Prostate gland (tissue), 2 donors: Measurements from ENCODE around the gene MUC20. TPM values are rescaled to one million over a fixed set of nuclear protein-coding genes. Genes with fewer than 3 reads are reported as not detected.
"Not testable (repeated sequence)": the region's sequence is repeated elsewhere in the genome, so short reads cannot be mapped to it uniquely, and the experiment has no call there.

Source experiments
- DNase-seq: peaks from one replicate; pipeline ENCODE4 v3.0.0-alpha.2; 2019; ENCODE audit warnings: low spot score
- H3K27ac ChIP-seq, 2 donors: fragments of 200-600 bp; sonication (generic); 2 replicates each; pipeline ENCODE4 v1.5.1; 2017 to 2019
- H3K27me3 ChIP-seq: fragments of 200-600 bp; sonication (generic); replicated peaks from 2 replicates; pipeline ENCODE4 v1.5.1; 2019; ENCODE audit not compliant: insufficient read depth
- H3K36me3 ChIP-seq, 2 donors: fragments of 200-600 bp; sonication (generic); 1 replicate in 1 of 2; 2 replicates in 1 of 2; pipeline versions ENCODE4 v1.5.1 to v1.8.1; 2017 to 2019
- H3K4me1 ChIP-seq: fragments of 200-600 bp; sonication (generic); replicated peaks from 2 replicates; pipeline ENCODE4 v1.5.1; 2019
- H3K4me3 ChIP-seq, 2 donors: fragments of 200-600 bp; sonication (generic); 2 replicates each; pipeline ENCODE4 v1.5.1; 2017 to 2019
- H3K9me3 ChIP-seq: fragments of 200-600 bp; sonication (generic); 2 replicates; pipeline ENCODE4 v1.5.1; 2017
- POLR2A ChIP-seq: fragments of 450-650 bp; IDR thresholded peaks from one replicate; pipeline ENCODE4 v1.6.1; 2016; ENCODE audit warnings: antibody characterized with exemption, mild to moderate bottlenecking
- POLR2AphosphoS5 ChIP-seq: sonication (generic); formaldehyde crosslinking; IDR thresholded peaks from one replicate; pipeline ENCODE4 v1.6.1; 2017; ENCODE audit warnings: antibody characterized with exemption
- WGBS: methylation state at CpG from one replicate; pipeline ENCODE4 v1.1.5; 2018; 5-methylcytosine and 5-hydroxymethylcytosine counted together
- intact Hi-C: fragments of 100-400 bp; cut with DNase I; formaldehyde crosslinking; loops from one replicate; pipeline ENCODE4 v1.14.2; 2022
- total RNA-seq, 2 donors: library from RNA; depleted of rRNA; stranded (reverse); fragments of >200 nt; gene quantifications; one replicate each; pipeline ENCODE4 v1.1.0, GENCODE V29; 2016
- TF ChIP-seq, protein P1 (sequence below), 4 experiments: fragments of 200-600 bp in 2 of 4; fragments of 450-650 bp in 2 of 4; sonication (generic) in 2 of 4; IDR thresholded peaks; 1 replicate in 3 of 4; 2 replicates in 1 of 4; pipeline ENCODE4 v1.5.1; 2016 to 2019; ENCODE audit warnings: antibody characterized with exemption in 4 of 4, mild to moderate bottlenecking in 2 of 4, moderate library complexity in 2 of 4

The MUC20 gene
- total RNA-seq, 2 donors from 2014 or later: 17.9 to 49.0 TPM

DNA sequence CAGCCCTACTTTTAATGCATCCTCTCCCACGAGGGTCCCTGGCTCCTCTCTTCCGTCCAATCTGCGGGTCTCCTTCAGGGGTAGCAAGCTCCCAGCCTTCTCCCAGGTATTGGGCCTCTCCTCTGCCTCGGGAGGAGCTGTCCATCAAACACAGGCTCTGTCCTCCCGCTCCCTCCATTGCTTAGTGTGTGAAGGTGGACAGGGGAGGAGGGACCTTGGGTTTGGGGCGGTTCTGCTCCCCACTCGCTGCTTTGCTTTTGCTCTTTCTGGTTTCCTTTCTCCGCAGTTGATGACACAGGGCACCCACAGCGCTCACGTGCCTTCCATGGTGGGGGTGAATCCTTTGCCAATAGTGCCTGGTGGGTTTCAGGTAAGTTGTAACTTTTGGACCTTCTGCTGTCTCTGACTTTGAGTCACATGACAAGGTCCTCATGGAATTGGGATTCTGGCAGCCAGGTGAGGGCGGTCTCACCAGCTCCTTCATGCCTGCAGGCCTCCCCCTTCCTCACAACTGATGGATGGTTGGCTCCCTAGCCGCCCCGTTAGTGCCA, 18.9 kb downstream of the MUC20 start:
- no peak overlapping the region for H3K4me3 ChIP-seq
- no peaks in the 10 kb centered on the region for H3K9me3 ChIP-seq
- H3K4me1 ChIP-seq: no peaks in the 10 kb centered on the region
- TF ChIP-seq POLR2AphosphoS5 (no peak), POLR2A (no peak)
- TF ChIP-seq, protein P1, sequence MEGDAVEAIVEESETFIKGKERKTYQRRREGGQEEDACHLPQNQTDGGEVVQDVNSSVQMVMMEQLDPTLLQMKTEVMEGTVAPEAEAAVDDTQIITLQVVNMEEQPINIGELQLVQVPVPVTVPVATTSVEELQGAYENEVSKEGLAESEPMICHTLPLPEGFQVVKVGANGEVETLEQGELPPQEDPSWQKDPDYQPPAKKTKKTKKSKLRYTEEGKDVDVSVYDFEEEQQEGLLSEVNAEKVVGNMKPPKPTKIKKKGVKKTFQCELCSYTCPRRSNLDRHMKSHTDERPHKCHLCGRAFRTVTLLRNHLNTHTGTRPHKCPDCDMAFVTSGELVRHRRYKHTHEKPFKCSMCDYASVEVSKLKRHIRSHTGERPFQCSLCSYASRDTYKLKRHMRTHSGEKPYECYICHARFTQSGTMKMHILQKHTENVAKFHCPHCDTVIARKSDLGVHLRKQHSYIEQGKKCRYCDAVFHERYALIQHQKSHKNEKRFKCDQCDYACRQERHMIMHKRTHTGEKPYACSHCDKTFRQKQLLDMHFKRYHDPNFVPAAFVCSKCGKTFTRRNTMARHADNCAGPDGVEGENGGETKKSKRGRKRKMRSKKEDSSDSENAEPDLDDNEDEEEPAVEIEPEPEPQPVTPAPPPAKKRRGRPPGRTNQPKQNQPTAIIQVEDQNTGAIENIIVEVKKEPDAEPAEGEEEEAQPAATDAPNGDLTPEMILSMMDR (IDR thresholded peaks at IDR 0.05): no peak
- intact Hi-C loops: no loop called here
- no peaks in the 10 kb centered on the region for H3K27me3 ChIP-seq
- H3K36me3 ChIP-seq: no peaks in the 10 kb centered on the region
- no peak overlapping the region for H3K27ac ChIP-seq
- DNase-seq: no peak
- 92% methylated on average over 12 of the region's 13 CpGs for WGBS

DNA sequence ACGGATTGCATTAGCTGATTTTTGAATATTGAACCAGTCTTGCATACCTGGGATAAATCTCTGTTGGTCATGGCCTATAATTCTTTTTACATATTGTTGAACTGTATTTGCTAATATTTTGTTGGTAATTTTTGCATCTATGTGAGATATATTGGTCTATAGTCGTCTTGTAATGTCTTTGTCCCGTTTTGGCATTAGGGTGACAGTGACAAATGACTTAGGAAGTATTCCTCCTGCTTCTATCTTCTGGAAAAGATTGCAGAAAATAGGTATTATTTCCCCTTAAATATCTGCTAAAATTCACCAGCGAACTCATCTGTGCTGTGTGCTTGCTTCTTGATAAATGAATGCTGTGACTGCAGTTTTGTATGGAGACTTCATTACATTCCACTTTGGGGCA, 23.7 kb downstream of the MUC20 start:
- no peak overlapping the region for H3K27ac ChIP-seq
- no peak for DNase-seq
- WGBS: 79% methylated on average over 4 of the region's 4 CpGs
- H3K36me3 ChIP-seq: no peaks in the 10 kb centered on the region
- H3K9me3 ChIP-seq: no peaks in the 10 kb centered on the region
- H3K27me3 ChIP-seq: no peaks in the 10 kb centered on the region
- no peaks in the 10 kb centered on the region for H3K4me1 ChIP-seq
- no peak overlapping the region for H3K4me3 ChIP-seq
- TF ChIP-seq POLR2A: no peak
- no peak for TF ChIP-seq POLR2AphosphoS5
- intact Hi-C loops: no loop called here

DNA sequence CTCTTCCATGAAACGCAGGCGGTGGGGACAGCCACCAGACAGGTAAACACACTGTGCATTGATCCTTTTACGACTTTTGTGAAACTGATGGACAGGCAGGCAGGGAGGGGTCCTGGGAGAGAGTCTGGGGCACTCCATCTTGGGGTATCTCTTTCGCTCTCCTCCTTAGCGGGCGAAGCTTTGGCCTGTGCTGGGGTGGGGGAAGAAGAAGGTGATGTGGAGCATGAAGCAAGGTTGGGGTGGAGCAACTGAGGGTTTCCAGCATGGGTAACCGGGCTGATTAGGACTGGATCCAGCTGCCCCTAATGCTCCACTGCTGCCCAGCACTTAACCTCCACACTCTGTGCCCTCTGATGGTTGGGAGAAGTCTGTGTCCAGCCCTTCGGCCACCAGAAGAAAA, 25.6 kb downstream of the MUC20 start:
- Histone ChIP-seq H3K27ac (no peak overlapping the region), H3K4me1 (no peaks in the 10 kb centered on the region), H3K36me3 (no peaks in the 10 kb centered on the region), H3K27me3 (no peaks in the 10 kb centered on the region), H3K9me3 (no peaks in the 10 kb centered on the region), H3K4me3 (no peak overlapping the region)
- TF ChIP-seq POLR2AphosphoS5 (no peak), POLR2A (no peak)
- TF ChIP-seq, protein P1 (IDR thresholded peaks at IDR 0.05): no peak
- no peak for DNase-seq
- intact Hi-C loops: no loop called here
- whole genome bisulfite sequencing: 78% methylated on average over 8 of the region's 8 CpGs

DNA sequence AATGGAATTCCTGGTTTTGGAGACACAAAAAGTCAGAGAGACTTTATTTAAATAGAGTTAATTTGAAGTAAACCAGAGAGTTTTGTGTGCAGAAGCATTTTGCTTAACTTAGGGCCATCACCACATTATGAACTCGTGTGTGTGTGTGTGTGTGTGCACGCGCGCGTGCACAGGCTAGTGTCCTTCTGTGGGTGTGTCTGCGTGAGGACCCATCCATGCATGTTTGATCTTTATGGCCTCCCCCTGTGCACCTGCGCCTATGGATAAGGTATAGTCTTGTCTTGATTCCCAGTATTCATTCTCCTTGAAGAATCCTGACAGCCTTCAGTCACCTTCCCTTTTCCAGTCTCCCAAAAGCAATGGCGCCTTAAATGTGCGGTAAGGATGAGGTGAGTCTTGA, 26.0 kb downstream of the MUC20 start:
- H3K36me3 ChIP-seq: no peaks in the 10 kb centered on the region
- H3K4me3 ChIP-seq: no peak overlapping the region
- intact Hi-C loops: no loop called here
- H3K27ac ChIP-seq: no peak overlapping the region
- no peaks in the 10 kb centered on the region for H3K9me3 ChIP-seq
- TF ChIP-seq, protein P1 (IDR thresholded peaks at IDR 0.05): no peak
- TF ChIP-seq POLR2AphosphoS5 (no peak), POLR2A (no peak)
- no peaks in the 10 kb centered on the region for H3K27me3 ChIP-seq
- no peaks in the 10 kb centered on the region for H3K4me1 ChIP-seq
- 82% methylated on average over 9 of the region's 9 CpGs for WGBS
- DNase-seq: no peak

DNA sequence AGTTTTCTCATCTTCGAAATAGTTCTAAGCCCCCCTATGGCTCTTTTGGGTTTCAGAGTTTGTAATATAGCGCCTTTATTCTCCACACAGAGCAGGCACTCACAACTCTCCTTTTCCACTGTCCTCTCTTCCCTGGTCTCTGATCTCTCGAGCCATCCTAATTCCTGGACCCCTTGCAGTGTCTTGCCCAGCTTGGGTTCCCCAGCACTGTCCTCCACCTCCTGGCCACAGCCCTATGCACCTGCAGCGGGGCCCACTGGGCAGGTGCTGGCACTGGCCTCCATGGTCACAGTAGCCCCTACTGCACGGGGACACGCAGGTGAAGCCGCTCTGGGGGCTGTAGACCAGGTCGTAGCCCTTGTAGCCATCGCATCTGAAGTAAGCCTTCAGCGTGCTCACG, 27.9 kb downstream of the MUC20 start:
- Histone ChIP-seq H3K9me3 (no peaks in the 10 kb centered on the region), H3K4me3 (no peak overlapping the region), H3K4me1 (no peaks in the 10 kb centered on the region), H3K27me3 (no peaks in the 10 kb centered on the region), H3K27ac (no peak overlapping the region), H3K36me3 (no peaks in the 10 kb centered on the region)
- WGBS: 97% methylated on average over 11 of the region's 11 CpGs
- no peak for DNase-seq
- intact Hi-C loops: no loop called here
- TF ChIP-seq, protein P1 (IDR thresholded peaks at IDR 0.05): no peak
- TF ChIP-seq POLR2AphosphoS5 (no peak), POLR2A (no peak)

DNA sequence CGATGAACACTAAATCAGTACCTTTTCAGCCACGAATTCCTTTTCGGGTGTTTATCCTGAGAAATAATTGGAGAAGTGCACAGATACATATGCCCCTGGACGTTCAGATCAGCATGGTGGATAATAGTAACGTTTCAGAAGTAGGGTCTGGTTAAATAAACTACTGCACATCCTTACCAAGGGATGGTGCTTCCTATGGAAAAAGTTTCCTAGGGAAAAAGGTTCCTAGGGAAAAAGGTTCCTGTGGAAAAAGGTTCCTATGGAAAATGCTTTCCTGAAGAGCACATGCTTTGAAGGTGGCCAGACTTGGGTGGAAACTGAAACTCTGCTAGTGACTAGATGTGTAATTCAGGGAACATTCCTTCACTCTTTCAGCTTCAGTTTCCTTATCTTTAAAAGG, 28.3 kb downstream of the MUC20 start:
- H3K36me3 ChIP-seq, H3K27ac ChIP-seq, DNase-seq, H3K4me1 ChIP-seq, H3K4me3 ChIP-seq, H3K27me3 ChIP-seq, H3K9me3 ChIP-seq, intact Hi-C loops: not testable (repeated sequence)
- 85% methylated on average over 5 of the region's 5 CpGs for WGBS
